GM21390 (cell line): Measurements from ENCODE around the gene CRTAP.
"Not testable (repeated sequence)": the region's sequence is repeated elsewhere in the genome, so short reads cannot be mapped to it uniquely, and the experiment has no call there.

Experiments
- ATAC-seq: cut with Tn5 transposase; IDR thresholded peaks from one replicate; pipeline ENCODE4 v1.9.1; 2021; ENCODE audit not compliant: unreplicated experiment

The CRTAP gene

DNA sequence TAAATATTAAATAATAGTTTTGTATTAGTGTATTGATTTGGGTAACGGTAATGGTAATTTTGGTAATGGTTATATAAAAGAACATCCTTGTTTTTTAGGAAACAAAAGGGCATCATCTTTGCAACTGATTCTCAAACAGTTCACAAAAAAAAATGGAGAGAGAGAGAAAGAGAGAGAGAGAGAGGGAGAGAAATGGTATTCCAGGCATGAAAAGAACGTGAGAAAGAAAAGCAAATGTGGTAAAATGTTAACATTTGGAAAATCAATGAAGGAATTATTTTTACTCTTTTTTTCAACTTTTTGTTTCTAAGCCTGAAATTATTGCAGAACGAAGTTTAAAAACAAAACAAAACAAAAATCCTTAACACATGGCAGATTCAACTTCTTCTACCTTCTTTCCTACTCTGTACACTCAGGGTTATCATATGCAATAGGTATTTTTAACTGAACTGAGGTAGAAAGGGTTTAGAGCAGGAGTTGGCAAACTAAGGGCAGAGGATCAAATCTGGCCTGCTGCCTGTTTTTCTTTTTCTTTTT, 14.6 kb upstream of the CRTAP start:
- ATAC-seq, result no peak

- ATAC-seq, result no peak
Measured at GRCh38 chr3:33099701-33100100, 14.1 kb upstream of the CRTAP start.

- ATAC-seq, result no peak
Measured at GRCh38 chr3:33100229-33100628, 13.6 kb upstream of the CRTAP start.

- no peak for ATAC-seq
Measured at GRCh38 chr3:33103034-33103433, 10.8 kb upstream of the CRTAP start.

- ATAC-seq, result no peak
Measured at GRCh38 chr3:33103480-33103879, 10.3 kb upstream of the CRTAP start.

DNA sequence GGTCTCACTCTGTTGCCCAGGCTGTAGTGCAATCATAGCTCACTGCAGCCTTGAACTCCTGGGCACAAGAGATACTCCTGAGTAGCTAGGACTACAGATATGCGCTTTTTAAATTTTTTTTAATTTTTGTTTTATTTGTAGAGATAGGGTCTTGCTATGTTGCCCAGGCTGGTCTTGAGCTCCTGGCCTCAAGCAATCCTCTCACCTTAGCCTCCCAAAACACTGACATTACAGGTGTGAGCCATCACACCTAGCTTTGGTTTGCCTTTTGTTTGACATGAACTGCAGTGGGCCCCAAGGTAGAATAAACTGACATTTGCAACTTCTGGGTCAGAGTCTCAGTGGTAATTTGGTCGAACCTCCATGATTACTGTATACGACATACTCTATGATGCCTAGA, 9.0 kb upstream of the CRTAP start:
- ATAC-seq, result no peak

DNA sequence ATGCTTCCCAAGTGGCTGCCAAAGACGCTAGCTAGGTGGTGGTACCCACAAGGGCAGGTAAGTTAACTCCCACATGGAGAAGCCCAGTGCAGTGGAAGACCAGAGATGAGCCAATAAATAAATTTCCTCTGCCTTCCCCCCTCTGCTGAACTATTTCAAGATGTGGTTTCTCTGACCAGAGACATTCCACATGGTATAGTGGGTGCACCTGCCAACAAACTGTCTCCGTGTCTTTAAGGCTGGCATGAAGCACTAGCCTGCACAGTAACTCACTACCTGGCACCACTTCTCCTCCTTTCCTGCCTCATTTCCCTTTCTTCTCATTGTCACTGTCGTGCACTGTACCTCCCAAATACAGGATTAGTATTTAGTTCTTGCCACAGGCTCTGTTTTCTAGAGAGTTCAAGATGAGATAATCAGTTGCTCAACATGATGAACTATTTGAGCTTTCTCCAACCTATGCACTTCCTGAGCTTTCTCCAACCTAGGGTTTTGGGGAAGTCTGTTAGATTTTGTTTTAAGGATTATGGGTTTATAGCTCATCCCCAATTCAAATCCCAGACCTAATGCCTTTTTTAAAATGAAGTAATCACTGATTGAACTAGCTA, 8.4 kb upstream of the CRTAP start:
- no peak for ATAC-seq

DNA sequence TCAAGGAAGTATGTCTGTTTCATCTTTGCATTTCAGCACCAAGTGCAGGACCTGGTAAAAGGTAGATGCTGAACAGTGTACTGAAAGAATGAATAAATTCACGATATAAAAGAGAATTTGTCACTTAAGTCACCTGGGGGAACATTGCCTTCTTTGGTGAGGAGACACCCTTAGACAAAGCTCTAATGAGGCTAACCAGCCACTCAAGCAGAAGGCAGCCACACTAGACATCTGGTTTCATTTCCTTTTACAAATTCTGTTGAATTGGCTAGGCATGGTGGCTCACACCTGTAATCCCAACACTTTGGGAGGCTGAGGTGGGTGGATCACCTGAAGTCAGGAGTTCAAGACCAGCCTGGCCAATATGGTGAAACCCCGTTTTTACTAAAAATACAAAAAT, 7.0 kb upstream of the CRTAP start:
- not testable (repeated sequence) for ATAC-seq

- peak; percentile 34 for ATAC-seq
Measured at GRCh38 chr3:33111581-33111980, 2.2 kb upstream of the CRTAP start.

DNA sequence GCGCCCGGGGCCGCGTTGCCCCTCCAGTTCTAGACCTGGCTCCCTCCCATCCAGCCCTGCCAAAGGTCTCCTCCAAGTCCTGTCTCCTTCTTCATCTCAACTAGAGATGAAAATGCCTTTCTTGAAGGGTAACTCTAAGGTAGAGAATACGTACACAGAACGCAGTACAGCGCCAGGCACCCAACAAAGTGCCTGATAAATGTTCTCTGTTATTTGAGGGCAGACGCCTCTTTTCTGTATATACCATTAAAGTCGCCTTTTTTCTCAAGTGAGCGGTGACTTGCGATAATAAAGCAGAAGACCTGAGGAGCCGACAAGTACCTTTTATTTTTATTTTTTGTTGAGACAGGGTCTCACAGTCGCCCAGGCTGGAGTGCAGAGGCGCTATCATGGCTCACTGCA, 809 bp downstream of the CRTAP start:
- no peak for ATAC-seq

DNA sequence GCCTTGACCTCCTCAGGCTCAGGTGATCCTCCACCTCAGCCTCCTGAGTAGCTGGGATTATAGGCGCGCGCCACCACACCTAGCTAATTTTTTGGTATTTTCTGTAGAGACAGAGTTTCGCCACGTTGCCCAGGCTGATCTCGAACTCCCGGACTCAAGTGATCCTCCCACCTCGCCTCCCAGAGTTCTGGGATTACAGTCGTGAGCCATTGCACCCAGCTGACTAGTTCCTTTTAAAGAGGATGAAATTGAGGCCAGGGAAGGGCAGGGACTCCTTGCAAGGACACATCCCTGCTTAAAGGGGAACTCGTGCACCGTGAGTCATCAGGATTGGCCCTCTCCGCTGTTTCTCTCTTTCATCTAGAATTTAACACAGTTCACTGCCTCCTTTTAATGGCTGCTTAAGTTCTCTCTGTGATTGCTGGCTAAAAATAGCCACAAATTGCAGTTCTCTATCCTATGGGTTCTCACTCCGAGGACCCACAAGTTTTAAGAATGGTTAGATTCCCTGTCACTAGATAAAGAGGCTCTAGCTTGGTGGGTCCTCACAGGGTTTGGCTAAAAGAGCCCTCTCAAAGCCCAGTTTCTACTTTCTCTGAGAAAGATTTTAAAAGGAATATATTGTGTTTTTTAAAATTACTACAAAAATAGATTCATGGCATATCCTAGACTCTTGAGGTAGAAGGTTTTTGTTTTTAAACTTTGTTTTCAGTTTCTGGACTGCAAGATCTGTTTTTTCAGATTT, 1.4 kb downstream of the CRTAP start:
- ATAC-seq, result no peak

GRCh38 chr3:33117461-33117860, 3.6 kb downstream of the CRTAP start:
- ATAC-seq, result no peak

DNA sequence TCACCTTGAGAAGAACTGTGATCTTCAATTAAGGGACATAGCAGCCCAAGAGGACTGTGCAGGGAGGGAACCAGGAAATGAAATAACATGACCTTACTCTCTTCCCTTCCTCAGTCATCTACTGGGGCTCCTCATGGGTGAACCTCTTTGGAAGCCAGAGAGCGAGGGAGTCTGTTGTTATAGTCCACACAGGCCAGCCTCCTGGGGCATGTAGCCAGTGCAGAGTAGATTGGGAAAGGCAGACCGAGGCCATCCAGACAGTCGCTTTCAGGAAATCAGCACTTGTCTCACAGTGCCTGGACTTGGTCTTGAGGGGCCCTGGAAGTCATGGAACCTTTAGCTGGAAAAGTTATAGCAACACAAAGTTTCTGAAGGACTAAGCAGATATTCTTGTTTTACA, 6.1 kb downstream of the CRTAP start:
- no peak for ATAC-seq

DNA sequence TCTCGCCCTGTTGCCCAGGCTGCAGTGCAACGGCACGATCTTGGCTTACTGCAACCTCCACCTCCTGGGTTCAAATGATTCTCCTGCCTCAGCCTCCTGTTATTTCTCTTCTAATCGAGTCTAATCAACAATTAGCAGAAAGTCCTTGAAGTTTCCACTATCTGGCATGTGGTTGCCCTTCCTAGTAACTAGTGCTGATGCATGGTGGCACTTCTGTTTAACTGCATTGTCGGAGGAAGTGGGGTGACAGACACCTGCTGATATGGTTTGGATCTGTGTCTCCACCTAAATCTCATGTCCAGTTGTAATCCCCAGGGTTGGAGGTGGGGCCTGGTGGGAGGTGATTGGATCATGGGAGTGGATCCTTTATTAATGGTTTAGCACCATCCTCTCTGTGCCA, 9.2 kb downstream of the CRTAP start:
- no peak for ATAC-seq

DNA sequence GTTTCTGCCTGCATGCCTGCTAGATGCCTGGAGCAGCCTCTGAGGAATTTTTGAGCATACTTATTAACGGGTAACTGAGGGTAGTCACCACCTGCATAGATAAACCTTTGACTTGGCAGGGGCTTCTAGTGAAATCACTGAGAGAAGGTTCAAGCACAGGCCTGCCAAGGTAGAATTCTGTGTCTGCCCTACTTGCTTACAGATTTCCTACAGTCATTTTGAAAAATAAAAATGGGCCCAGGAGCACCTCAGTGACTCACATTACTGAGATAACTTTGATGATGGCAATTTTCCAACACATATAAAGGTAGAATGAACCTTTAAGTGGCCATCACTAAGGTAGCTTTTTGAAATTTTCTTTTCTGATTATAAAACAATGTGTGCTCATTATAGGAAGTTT, 10.8 kb downstream of the CRTAP start:
- no peak for ATAC-seq

GRCh38 chr3:33125840-33126239, 12.0 kb downstream of the CRTAP start:
- ATAC-seq, result no peak

- no peak for ATAC-seq
Measured at GRCh38 chr3:33128706-33129105, 14.9 kb downstream of the CRTAP start.

DNA sequence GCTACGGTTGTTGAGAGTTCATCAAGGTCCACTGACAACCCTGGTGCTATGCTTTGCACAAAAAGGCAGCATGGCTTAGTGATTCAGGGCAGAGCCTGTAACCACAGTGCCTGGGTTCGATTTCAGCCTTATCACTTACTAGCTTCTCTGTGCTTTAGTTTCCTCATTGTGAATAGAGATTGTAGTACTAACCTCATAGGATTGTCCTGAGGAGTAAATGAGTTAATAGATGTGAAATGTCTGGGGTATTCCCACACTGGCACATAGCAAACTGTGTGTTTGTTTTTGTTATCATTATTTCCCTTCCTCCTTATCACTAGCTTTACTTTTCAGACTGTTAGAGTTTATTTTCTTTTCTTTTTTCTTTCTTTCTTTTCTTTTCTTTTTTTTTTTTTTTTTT, 16.3 kb downstream of the CRTAP start:
- no peak for ATAC-seq

DNA sequence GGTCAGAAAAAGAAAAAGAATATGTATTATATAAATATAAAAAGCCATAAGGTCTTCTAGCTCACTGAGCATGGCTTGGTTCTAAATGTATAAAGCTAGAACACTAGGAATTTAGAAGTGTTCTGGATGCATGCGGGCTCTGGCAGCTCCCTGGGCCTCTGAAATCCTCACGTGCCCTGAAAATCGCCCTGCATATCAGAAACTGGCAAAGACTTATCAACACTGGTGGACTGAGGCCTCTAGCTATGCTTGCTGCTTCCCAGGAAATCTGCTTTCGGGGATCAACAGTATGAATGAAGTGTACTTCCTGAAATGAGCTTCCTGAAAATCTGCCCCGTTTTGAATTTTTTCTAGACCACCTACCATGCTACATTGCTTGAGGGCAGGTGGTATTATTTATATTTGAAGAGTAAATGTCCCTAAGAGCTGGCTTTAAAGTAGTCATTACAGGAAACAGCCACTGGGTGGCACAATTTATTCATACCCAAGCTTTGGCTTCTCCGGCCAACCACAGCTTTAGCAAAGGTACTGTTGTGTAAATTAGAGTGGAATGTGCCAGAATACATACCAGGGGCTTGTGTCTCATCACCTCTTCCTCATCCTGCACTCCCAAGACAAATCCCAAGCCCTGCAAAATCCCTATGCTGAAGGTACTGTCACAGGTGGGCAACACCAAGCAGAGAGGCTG, 17.7 kb downstream of the CRTAP start:
- peak; percentile 76 for ATAC-seq

- ATAC-seq, result no peak
Measured at GRCh38 chr3:33132019-33132360, 18.2 kb downstream of the CRTAP start.

DNA sequence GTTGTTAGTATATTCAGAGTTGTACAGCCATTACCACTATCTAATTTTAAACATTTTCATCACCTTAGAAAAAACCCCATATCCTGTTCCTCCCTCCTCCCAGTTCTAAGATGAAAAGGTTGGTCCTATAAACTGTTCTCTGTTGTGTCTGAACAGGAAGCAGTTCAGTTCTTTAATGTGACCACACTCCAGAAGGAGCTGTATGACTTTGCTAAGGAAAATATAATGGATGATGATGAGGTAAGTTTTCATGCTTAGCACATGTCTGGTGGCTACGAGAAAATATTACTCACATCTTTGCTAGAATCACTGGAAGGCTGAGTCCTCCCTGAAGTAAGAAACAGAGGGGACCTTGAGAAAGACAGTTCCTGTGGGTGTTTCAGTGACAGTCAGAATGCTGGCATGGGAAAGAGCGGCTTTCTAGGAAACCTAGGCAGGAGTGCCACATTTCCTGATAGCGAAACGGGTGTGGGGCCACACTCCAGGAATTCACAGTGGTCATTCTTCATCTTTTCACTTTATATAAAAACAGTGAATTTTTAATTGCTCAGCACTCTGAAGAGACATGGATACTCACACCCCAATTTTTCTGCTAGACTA, 20.3 kb downstream of the CRTAP start:
- no peak for ATAC-seq

DNA sequence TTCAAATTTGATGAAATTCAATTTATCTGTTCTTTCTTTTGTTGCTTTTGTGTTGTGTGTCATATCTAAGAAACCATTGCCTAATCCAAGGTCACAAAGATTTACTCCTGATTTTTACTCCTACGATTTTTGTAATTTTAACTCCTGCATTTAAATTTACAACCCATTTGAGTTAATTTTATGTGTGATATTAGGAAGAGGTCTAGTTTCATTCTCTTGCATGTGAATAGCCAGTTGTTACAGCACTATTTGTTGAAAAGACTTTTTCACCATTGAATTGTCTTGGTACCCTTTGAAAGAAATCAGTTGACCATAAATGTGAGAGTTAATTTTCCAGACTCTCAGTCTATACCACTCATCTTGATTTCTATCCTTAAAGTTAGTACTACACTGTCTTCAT, 23.9 kb downstream of the CRTAP start:
- ATAC-seq, result no peak
